Measurements from ENCODE around the gene TSPAN14. TPM values are rescaled to one million over a fixed set of nuclear protein-coding genes. Genes with fewer than 3 reads are reported as not detected.

TSPAN14 gene
- total and polyA plus RNA-seq, 2 of the 8 experiments (the other 6 are each of a cell fraction or from before 2014, with no cell fraction given), result 47.4 to 57.8 TPM

GRCh38 chr10:80406204-80406603 is 47.9 kb upstream of the TSPAN14 start:
- 92% methylated on average over 4 of the region's 4 CpGs; no CpG with 5 or more reads in 1 of the 2 experiments for WGBS, 2 experiments (ENCODE audit: extremely low coverage in 1 of 2, insufficient coverage in 1 of 2, insufficient read length in 1 of 2, insufficient replicate concordance in 2 of 2, low coverage in 1 of 2, low lambda C conversion rate in 2 of 2, missing lambda C conversion rate in 1 of 2)
- Histone ChIP-seq H4K8ac (ENCODE audit: extremely low read depth, insufficient read depth, low read length) (no peak overlapping the region), H3K9me3 (ENCODE audit: insufficient read depth in 2 of 2, low read depth in 1 of 2, low read length in 1 of 2) (no peaks in the 10 kb centered on the region), H2BK15ac (ENCODE audit: low read length) (no peak overlapping the region), H4K91ac (replicated peaks; ENCODE audit: insufficient read length, low read length) (no peak overlapping the region), H3K4me1 (replicated peaks in 1 of 4; ENCODE audit: control insufficient read depth in 3 of 4, insufficient read depth in 4 of 4, low read length in 3 of 4) (peaks cover 0 to 5% (median 0%) of the 10 kb centered on the region in 4 experiments; a peak in 4 of 7 replicates), H2BK12ac (ENCODE audit: low read depth, low read length) (no peak overlapping the region), H3K27me3 (replicated peaks in 1 of 4; ENCODE audit: control insufficient read depth in 3 of 4, extremely low read depth in 1 of 4, insufficient read depth in 3 of 4, low read length in 3 of 4) (peaks cover 0 to 10% (median 6%) of the 10 kb centered on the region in 4 experiments; a peak in 3 of 7 replicates), H3K23ac (ENCODE audit: insufficient read length) (no peak overlapping the region), H4K5ac (ENCODE audit: insufficient read length, low read depth, low read length) (no peak overlapping the region), H3K79me2 (ENCODE audit: control insufficient read depth in 1 of 2, insufficient read depth in 2 of 2, low read length in 2 of 2) (peaks cover 0 to 7% of the 10 kb centered on the region in 2 experiments; a peak in 1 of 4 replicates), H2AFZ (ENCODE audit: low read length) (no peak overlapping the region), H3K4me3 (ENCODE audit: extremely low read depth in 1 of 4, insufficient read depth in 2 of 4, low read depth in 3 of 4, low read length in 4 of 4) (no peak overlapping the region), H2BK120ac (replicated peaks; ENCODE audit: low read depth, low read length) (no peak overlapping the region), H3K27ac (ENCODE audit: low read depth, low read length) (no peak overlapping the region), H3K36me3 (ENCODE audit: control insufficient read depth in 2 of 4, insufficient read depth in 4 of 4, low read length in 3 of 4) (no peaks in the 10 kb centered on the region; a peak in 2 of 8 replicates), H4K20me1 (replicated peaks in 1 of 2; ENCODE audit: control insufficient read depth in 1 of 2, insufficient read depth in 2 of 2, low read length in 2 of 2) (peaks cover 2 to 6% of the 10 kb centered on the region in 2 experiments), H2AK5ac (ENCODE audit: low read depth, low read length) (no peak overlapping the region), H3K56ac (replicated peaks; ENCODE audit: insufficient read length, low read depth, low read length) (no peak overlapping the region), H3K9ac (replicated peaks in 1 of 4; ENCODE audit: extremely low read depth in 1 of 4, low read depth in 3 of 4, low read length in 3 of 4) (no peak overlapping the region), H3K79me1 (ENCODE audit: low read depth, low read length) (no peaks in the 10 kb centered on the region), H3K4ac (replicated peaks; ENCODE audit: insufficient read length, low read depth, low read length) (no peak overlapping the region), H3K4me2 (ENCODE audit: insufficient read depth in 1 of 2, low read depth in 2 of 2, low read length in 2 of 2) (no peak overlapping the region), H2BK5ac (ENCODE audit: low read depth, low read length) (no peak overlapping the region), H3K14ac (ENCODE audit: insufficient read length) (no peak overlapping the region), H3K18ac (ENCODE audit: extremely low read depth, low read length) (no peak overlapping the region), H3K23me2 (ENCODE audit: low read depth, low read length) (peaks cover 9% of the 10 kb centered on the region; the same call in 1 of the 2 replicates), H2BK20ac (ENCODE audit: low read length) (no peak overlapping the region)
- no peak for FAIRE-seq
- no peak for DNase-seq (ENCODE audit: low read depth in 1 of 2, low spot score in 2 of 2)
- POLR2A ChIA-PET (ENCODE audit: partially characterized antibody), result no interaction called here
- CTCF ChIA-PET (ENCODE audit: partially characterized antibody), result interaction anchor here (0.9 to 3.8 kb wide), 9 partner anchors 13 to 450 kb away, joined by 3 to 21 read pairs (median 4); no protein-coding TSS in a partner anchor
- no peak for TF ChIP-seq ZNF274 (IDR thresholded peaks at IDR 0.05; ENCODE audit: borderline replicate concordance, extremely low read depth, low read length)
- no peak for TF ChIP-seq CBX8 (IDR thresholded peaks at IDR 0.05; ENCODE audit: borderline replicate concordance, low read depth, low read length)
- TF ChIP-seq EZH2 (IDR thresholded peaks at IDR 0.05; ENCODE audit: low read depth, low read length, severe bottlenecking), result no peak
- no peak for TF ChIP-seq NRF1 (IDR thresholded peaks at IDR 0.05; ENCODE audit: low read depth, low read length)
- TF ChIP-seq RAD21 (IDR thresholded peaks at IDR 0.05 in 1 of 2, conservative IDR thresholded peaks at IDR 0.05 in 1 of 2; ENCODE audit: low read depth in 2 of 2, low read length in 2 of 2), result no peak
- no peak for TF ChIP-seq KDM1A (IDR thresholded peaks at IDR 0.05; ENCODE audit: borderline replicate concordance, low read length)
- TF ChIP-seq USF2 (IDR thresholded peaks at IDR 0.05; ENCODE audit: low read length), result no peak
- no peak for TF ChIP-seq CTCF (IDR thresholded peaks at IDR 0.05; ENCODE audit: control extremely low read depth in 1 of 3, insufficient read depth in 1 of 3, low read depth in 1 of 3, low read length in 3 of 3)
- TF ChIP-seq ASH2L (IDR thresholded peaks at IDR 0.05; ENCODE audit: low read length), result no peak
